ENCODE results near the gene CTSD.

CTSD gene

GRCh38 chr11:1728301-1728700 lies 35.4 kb downstream of the CTSD start:
- no peak overlapping the region for H3K4me2 ChIP-seq (ENCODE audit: low read depth, low read length, poor library complexity, severe bottlenecking)
- TF ChIP-seq EZH2phosphoT487 (conservative IDR thresholded peaks at IDR 0.05; ENCODE audit: low read length) (no peak), CTCF (IDR thresholded peaks at IDR 0.05; ENCODE audit: insufficient read depth, low read length, poor library complexity, severe bottlenecking) (no peak)
- no peaks in the 10 kb centered on the region for H3K9me3 ChIP-seq (ENCODE audit: insufficient read depth, low read length)
- no peak overlapping the region for H2AFZ ChIP-seq (ENCODE audit: low read depth, low read length, severe bottlenecking)
- H3K9me2 ChIP-seq (replicated peaks; ENCODE audit: insufficient read depth, low read length), result no peaks in the 10 kb centered on the region
- H3K79me2 ChIP-seq (ENCODE audit: insufficient read depth, low read length), result no peaks in the 10 kb centered on the region
- no peak overlapping the region for H3K27ac ChIP-seq (ENCODE audit: low read depth, low read length)
- no peaks in the 10 kb centered on the region for H3F3A ChIP-seq (ENCODE audit: insufficient read depth)
- no peaks in the 10 kb centered on the region for H3K36me3 ChIP-seq (ENCODE audit: low read length)
- H4K20me1 ChIP-seq (ENCODE audit: low read depth, low read length), result no peaks in the 10 kb centered on the region
- H3K9ac ChIP-seq (ENCODE audit: low read length), result no peak overlapping the region
- H3K4me3 ChIP-seq (ENCODE audit: insufficient read depth, low read length, poor library complexity, severe bottlenecking), result no peak overlapping the region
- H3K27me3 ChIP-seq (ENCODE audit: low read length), result no peaks in the 10 kb centered on the region

GRCh38 chr11:1727861-1728260 lies 35.9 kb downstream of the CTSD start:
- Histone ChIP-seq H2AFZ (ENCODE audit: low read depth, low read length, severe bottlenecking) (no peak overlapping the region), H3K9me2 (replicated peaks; ENCODE audit: insufficient read depth, low read length) (no peaks in the 10 kb centered on the region), H3F3A (ENCODE audit: insufficient read depth) (no peaks in the 10 kb centered on the region), H3K36me3 (ENCODE audit: low read length) (no peaks in the 10 kb centered on the region), H4K20me1 (ENCODE audit: low read depth, low read length) (no peaks in the 10 kb centered on the region), H3K9me3 (ENCODE audit: insufficient read depth, low read length) (no peaks in the 10 kb centered on the region), H3K27ac (ENCODE audit: low read depth, low read length) (no peak overlapping the region), H3K27me3 (ENCODE audit: low read length) (no peaks in the 10 kb centered on the region), H3K4me2 (ENCODE audit: low read depth, low read length, poor library complexity, severe bottlenecking) (no peak overlapping the region), H3K9ac (ENCODE audit: low read length) (no peak overlapping the region), H3K79me2 (ENCODE audit: insufficient read depth, low read length) (no peaks in the 10 kb centered on the region), H3K4me3 (ENCODE audit: insufficient read depth, low read length, poor library complexity, severe bottlenecking) (no peak overlapping the region)
- 0 out of 2 replicates have a peak, but pooled peaks have one; percentile 80 for TF ChIP-seq EZH2phosphoT487 (conservative IDR thresholded peaks at IDR 0.05; ENCODE audit: low read length)
- no peak for TF ChIP-seq CTCF (IDR thresholded peaks at IDR 0.05; ENCODE audit: insufficient read depth, low read length, poor library complexity, severe bottlenecking)

GRCh38 chr11:1727096-1727690 lies 36.5 kb downstream of the CTSD start:
- no peak for TF ChIP-seq CTCF (IDR thresholded peaks at IDR 0.05; ENCODE audit: insufficient read depth, low read length, poor library complexity, severe bottlenecking)
- no peak for TF ChIP-seq EZH2phosphoT487 (conservative IDR thresholded peaks at IDR 0.05; ENCODE audit: low read length)
- H3K9me2 ChIP-seq (replicated peaks; ENCODE audit: insufficient read depth, low read length), result no peaks in the 10 kb centered on the region

More at GRCh38 chr11:1727096-1727690, 36.5 kb downstream of the CTSD start:
- H4K20me1 ChIP-seq (ENCODE audit: low read depth, low read length), result no peaks in the 10 kb centered on the region
- H3K27me3 ChIP-seq (ENCODE audit: low read length), result no peaks in the 10 kb centered on the region
- H2AFZ ChIP-seq (ENCODE audit: low read depth, low read length, severe bottlenecking), result no peak overlapping the region
- no peaks in the 10 kb centered on the region for H3K79me2 ChIP-seq (ENCODE audit: insufficient read depth, low read length)
- no peaks in the 10 kb centered on the region for H3K36me3 ChIP-seq (ENCODE audit: low read length)
- H3K4me3 ChIP-seq (ENCODE audit: insufficient read depth, low read length, poor library complexity, severe bottlenecking), result no peak overlapping the region
- H3K4me2 ChIP-seq (ENCODE audit: low read depth, low read length, poor library complexity, severe bottlenecking), result no peak overlapping the region
- no peaks in the 10 kb centered on the region for H3F3A ChIP-seq (ENCODE audit: insufficient read depth)
- H3K27ac ChIP-seq (ENCODE audit: low read depth, low read length), result no peak overlapping the region
- no peaks in the 10 kb centered on the region for H3K9me3 ChIP-seq (ENCODE audit: insufficient read depth, low read length)
- no peak overlapping the region for H3K9ac ChIP-seq (ENCODE audit: low read length)
